WTC11 (cell line): ENCODE measurements around the gene ABCC9. TPM values are rescaled to one million over a fixed set of nuclear protein-coding genes. Genes with fewer than 3 reads are reported as not detected.
A peak's percentile ranks its signal among the peaks of the same experiment; 100 is the strongest.

Source experiments
- ATAC-seq: fragments of 200-7000 bp; cut with Tn5 transposase; 2 replicates; pipeline ENCODE4 v1.10.0; 2021; ENCODE audit warnings: mild to moderate bottlenecking, moderate library complexity
- CTCF ChIA-PET: fragments of 300-600 bp; sonication (Branson Sonifier 250); formaldehyde crosslinking; loops from one replicate; lab custom pipeline; 2021; ENCODE audit warnings: antibody characterized with exemption; lab: Charles Lee
- POLR2A ChIA-PET: fragments of 350-600 bp; sonication (Branson Sonifier 250); formaldehyde crosslinking; loops from one replicate; lab custom pipeline; 2021; ENCODE audit warnings: antibody characterized with exemption; lab: Charles Lee
- DNase-seq: peaks from one replicate; pipeline ENCODE4 v3.0.0; 2021; ENCODE audit warnings: low spot score
- H3K27ac Mint-ChIP-seq: 2 replicates; pipeline ENCODE4 v1.8.0; 2021; ENCODE audit warnings: mixed read lengths
- H3K27me3 Mint-ChIP-seq: 2 replicates; pipeline ENCODE4 v1.8.0; 2021; ENCODE audit warnings: low read depth, mild to moderate bottlenecking, moderate library complexity, mixed read lengths
- H3K36me3 Mint-ChIP-seq: 2 replicates; pipeline ENCODE4 v1.8.0; 2021; ENCODE audit warnings: mixed read lengths
- H3K4me1 Mint-ChIP-seq: 2 replicates; pipeline ENCODE4 v1.8.0; 2022; ENCODE audit warnings: mixed read lengths
- H3K4me3 Mint-ChIP-seq: 2 replicates; pipeline ENCODE4 v1.8.0; 2021; ENCODE audit warnings: mild to moderate bottlenecking, moderate library complexity, mixed read lengths
- H3K9me3 Mint-ChIP-seq: 2 replicates; pipeline ENCODE4 v1.8.0; 2021; ENCODE audit warnings: mixed read lengths
- AR ChIP-seq: fragments of 250-450 bp; sonication (Bioruptor Pico); IDR thresholded peaks from 2 replicates; pipeline ENCODE4 v1.9.0; 2021; ENCODE audit warnings: mild to moderate bottlenecking
- CBFB ChIP-seq: sonication (generic); formaldehyde crosslinking; IDR thresholded peaks from 2 replicates; pipeline ENCODE4 v1.8.1; 2022; ENCODE audit warnings: mild to moderate bottlenecking, low read depth, missing genetic modification reagents
- CTCF ChIP-seq: fragments of 200-600 bp; IDR thresholded peaks from 2 replicates; pipeline ENCODE4 v1.8.0; 2022; ENCODE audit warnings: antibody characterized with exemption
- ETV6 ChIP-seq: sonication (generic); formaldehyde crosslinking; IDR thresholded peaks from 2 replicates; pipeline ENCODE4 v1.8.1; 2022; ENCODE audit warnings: mild to moderate bottlenecking, missing genetic modification reagents
- FOXK1 ChIP-seq: sonication (generic); formaldehyde crosslinking; IDR thresholded peaks from 2 replicates; pipeline ENCODE4 v1.8.0; 2022; ENCODE audit warnings: mild to moderate bottlenecking, moderate library complexity, missing genetic modification reagents
- GABPB1 ChIP-seq: sonication (generic); formaldehyde crosslinking; IDR thresholded peaks from 2 replicates; pipeline ENCODE4 v1.8.1; 2023; ENCODE audit warnings: mild to moderate bottlenecking, missing genetic modification reagents
- GTF2I ChIP-seq: fragments of 250-450 bp; sonication (Bioruptor Pico); conservative IDR thresholded peaks from 2 replicates; pipeline ENCODE4 v1.4.0; 2021; ENCODE audit warnings: mild to moderate bottlenecking
- NFATC4 ChIP-seq: fragments of 250-450 bp; sonication (Bioruptor Pico); IDR thresholded peaks from 2 replicates; pipeline ENCODE4 v1.9.0; 2021; ENCODE audit warnings: mild to moderate bottlenecking
- NFE2L1 ChIP-seq: sonication (generic); formaldehyde crosslinking; IDR thresholded peaks from 2 replicates; pipeline ENCODE4 v1.8.1; 2023; ENCODE audit warnings: missing genetic modification reagents
- TEAD4 ChIP-seq: sonication (generic); formaldehyde crosslinking; IDR thresholded peaks from 2 replicates; pipeline ENCODE4 v1.8.0; 2022; ENCODE audit warnings: mild to moderate bottlenecking, missing genetic modification reagents
- USF2 ChIP-seq: sonication (generic); formaldehyde crosslinking; IDR thresholded peaks from 2 replicates; pipeline ENCODE4 v1.8.1; 2023; ENCODE audit warnings: mild to moderate bottlenecking, missing genetic modification reagents, moderate library complexity
- ZNF121 ChIP-seq: sonication (generic); formaldehyde crosslinking; IDR thresholded peaks from 2 replicates; pipeline ENCODE4 v1.8.0; 2023; ENCODE audit warnings: missing genetic modification reagents
- ZNF425 ChIP-seq: fragments of 250-450 bp; sonication (Bioruptor Pico); conservative IDR thresholded peaks from 2 replicates; pipeline ENCODE4 v1.9.0; 2021; ENCODE audit warnings: mild to moderate bottlenecking
- ZNF671 ChIP-seq: fragments of 250-450 bp; sonication (Bioruptor Pico); IDR thresholded peaks from 2 replicates; pipeline ENCODE4 v1.8.0; 2021; ENCODE audit warnings: mild to moderate bottlenecking
- total RNA-seq: library from RNA; stranded (reverse); gene quantifications from 3 replicates; pipeline ENCODE4 v1.2.3, GENCODE V29; 2021

The ABCC9 gene
- total RNA-seq, 1 experiment from 2014 or later: 0.04 TPM

GRCh38 chr12:21950649-21951048 lies 9.4 kb upstream of the ABCC9 start:
- Mint-ChIP-seq H3K27me3 (no peaks in the 10 kb centered on the region), H3K9me3 (peaks cover 14% of the 10 kb centered on the region), H3K4me1 (no peaks in the 10 kb centered on the region), H3K4me3 (no peak overlapping the region), H3K27ac (no peak overlapping the region), H3K36me3 (no peaks in the 10 kb centered on the region)
- TF ChIP-seq GTF2I (peak; percentile 65; the same call in 1 of the 2 replicates), GABPB1 (CRISPR knock-in tag) (no peak)
- no peak for DNase-seq
- ChIA-PET POLR2A (interaction anchor here (0.6 kb wide), 1 partner anchor 24 kb away, joined by 3 read pairs; no protein-coding TSS in a partner anchor), CTCF (no interaction called here)
- ATAC-seq: no peak

GRCh38 chr12:21949036-21949435 lies 7.8 kb upstream of the ABCC9 start:
- CTCF ChIA-PET: no interaction called here
- H3K9me3 Mint-ChIP-seq: peaks cover 14% of the 10 kb centered on the region

More at GRCh38 chr12:21949036-21949435, 7.8 kb upstream of the ABCC9 start:
- no peak for TF ChIP-seq FOXK1 (CRISPR knock-in tag)
- TF ChIP-seq CTCF: no peak
- no peak for TF ChIP-seq TEAD4 (CRISPR knock-in tag)
- no peak for TF ChIP-seq ZNF671 (CRISPR knock-in tag)
- no peak for TF ChIP-seq NFATC4
- TF ChIP-seq ZNF425: no peak
- no peak for TF ChIP-seq CBFB (CRISPR knock-in tag)
- no peak for TF ChIP-seq AR (CRISPR knock-in tag)
- no peak for TF ChIP-seq ETV6 (CRISPR knock-in tag)
- no peak for TF ChIP-seq ZNF121
- no peak for TF ChIP-seq USF2 (CRISPR knock-in tag)
- no peak for TF ChIP-seq NFE2L1
- TF ChIP-seq, all 79 proteins: peak for 0
- Mint-ChIP-seq H3K4me3 (no peak overlapping the region), H3K4me1 (no peaks in the 10 kb centered on the region), H3K27ac (no peak overlapping the region), H3K36me3 (no peaks in the 10 kb centered on the region), H3K27me3 (peaks cover 2% of the 10 kb centered on the region; the same call in 1 of the 2 replicates)
- POLR2A ChIA-PET: no interaction called here
- ATAC-seq (no peak), DNase-seq (no peak)
